ENCODE measurements around the gene LUZP2.

DNA sequence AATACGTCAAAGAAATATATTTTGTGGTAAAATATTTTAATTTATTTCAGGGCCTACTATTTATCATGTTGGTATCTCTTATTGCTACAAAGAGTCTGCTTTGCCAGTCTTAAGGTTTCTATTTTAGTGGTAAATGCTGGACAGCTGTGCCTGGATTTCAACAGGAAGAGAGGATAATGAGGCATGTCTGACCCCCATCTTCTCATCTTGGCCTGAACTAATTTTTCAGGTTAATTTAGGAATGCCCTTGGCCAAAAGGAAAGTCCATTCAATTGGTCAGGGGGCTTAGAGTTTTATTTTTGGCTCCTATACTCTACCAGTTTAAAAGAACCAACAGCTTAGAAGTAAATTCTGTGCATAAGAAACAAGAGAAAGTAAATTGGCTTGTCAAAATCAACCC, 428.2 kb downstream of the LUZP2 start:
- TF ChIP-seq CTCF (IDR thresholded peaks at IDR 0.05) (no peak), POLR2A (IDR thresholded peaks at IDR 0.05) (no peak)
